ENCODE measurements around the gene EMP2.

DNA sequence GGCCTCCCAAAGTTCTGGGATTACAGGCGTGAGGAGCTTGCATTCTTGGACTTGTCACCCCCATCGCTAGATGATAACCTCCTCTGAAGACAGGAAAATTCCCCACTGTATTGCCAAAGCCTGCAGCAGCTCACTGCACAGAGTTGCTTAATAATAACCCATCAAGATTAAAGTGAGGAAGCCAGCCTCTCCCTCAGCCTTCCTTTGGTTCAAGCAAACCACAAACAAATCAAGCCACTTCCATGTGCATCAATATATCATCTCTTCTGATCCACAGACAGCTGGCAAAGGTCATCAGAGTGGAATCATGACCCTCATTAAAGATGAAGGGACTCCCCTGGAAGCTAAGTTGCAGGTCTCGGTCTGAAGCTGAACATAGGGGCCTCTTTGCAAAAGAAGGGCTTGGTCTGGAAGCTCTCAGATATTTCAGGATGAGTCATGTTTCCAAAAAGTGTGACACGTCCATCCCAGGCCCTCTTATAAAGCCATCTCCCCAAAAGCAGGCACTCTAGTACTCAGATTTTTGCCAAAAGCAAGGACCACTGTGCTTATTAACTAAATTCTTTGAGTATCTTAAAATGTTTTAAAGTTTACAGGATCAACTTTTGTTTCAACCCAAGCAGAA, 4.8 kb downstream of the EMP2 start:
- TF ChIP-seq, protein P1, sequence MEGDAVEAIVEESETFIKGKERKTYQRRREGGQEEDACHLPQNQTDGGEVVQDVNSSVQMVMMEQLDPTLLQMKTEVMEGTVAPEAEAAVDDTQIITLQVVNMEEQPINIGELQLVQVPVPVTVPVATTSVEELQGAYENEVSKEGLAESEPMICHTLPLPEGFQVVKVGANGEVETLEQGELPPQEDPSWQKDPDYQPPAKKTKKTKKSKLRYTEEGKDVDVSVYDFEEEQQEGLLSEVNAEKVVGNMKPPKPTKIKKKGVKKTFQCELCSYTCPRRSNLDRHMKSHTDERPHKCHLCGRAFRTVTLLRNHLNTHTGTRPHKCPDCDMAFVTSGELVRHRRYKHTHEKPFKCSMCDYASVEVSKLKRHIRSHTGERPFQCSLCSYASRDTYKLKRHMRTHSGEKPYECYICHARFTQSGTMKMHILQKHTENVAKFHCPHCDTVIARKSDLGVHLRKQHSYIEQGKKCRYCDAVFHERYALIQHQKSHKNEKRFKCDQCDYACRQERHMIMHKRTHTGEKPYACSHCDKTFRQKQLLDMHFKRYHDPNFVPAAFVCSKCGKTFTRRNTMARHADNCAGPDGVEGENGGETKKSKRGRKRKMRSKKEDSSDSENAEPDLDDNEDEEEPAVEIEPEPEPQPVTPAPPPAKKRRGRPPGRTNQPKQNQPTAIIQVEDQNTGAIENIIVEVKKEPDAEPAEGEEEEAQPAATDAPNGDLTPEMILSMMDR (conservative IDR thresholded peaks at IDR 0.05 in 1 of 2, IDR thresholded peaks at IDR 0.05 in 1 of 2; ENCODE audit: low read depth in 1 of 2, low read length in 2 of 2) = no peak
- no peak for TF ChIP-seq EZH2 (IDR thresholded peaks at IDR 0.05; ENCODE audit: low read length, missing control alignments)

Data from fibroblast of lung (primary cell).